ENCODE results near the gene HLA-G. TPM values are rescaled to one million over a fixed set of nuclear protein-coding genes. Genes with fewer than 3 reads are reported as not detected.

Gene HLA-G
- total and polyA plus RNA-seq, 12 donors, result 0.14 to 1.6 (median 0.41) TPM; not detected in 6

DNA sequence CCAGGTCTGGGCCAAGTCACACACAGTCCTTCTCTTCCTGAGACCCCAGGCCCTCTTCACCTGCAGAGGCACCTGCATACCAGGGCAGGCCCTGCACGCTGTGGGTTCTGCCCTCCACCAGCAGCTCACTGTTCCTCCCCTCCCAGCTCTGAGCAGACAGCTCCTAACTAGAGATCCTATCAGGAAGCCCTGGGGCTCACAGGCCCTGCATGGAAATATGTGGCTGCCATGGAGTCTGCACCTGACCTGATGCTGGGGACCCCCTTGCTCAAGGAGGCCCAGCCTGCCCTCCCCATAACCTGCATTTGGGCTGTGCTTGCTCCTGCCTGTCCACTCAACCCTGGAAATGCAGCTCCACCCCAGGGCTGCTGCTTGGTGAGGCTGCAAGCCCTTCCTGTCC is 14.6 kb upstream of the HLA-G start:
- DNase-seq, result no peak
- 0 to 56% (median 4%) methylated on average over 1 of the region's 1 CpG; no CpG with 5 or more reads in 1 of the 4 donors for WGBS, 4 donors
- Histone ChIP-seq H3K27me3 (no peaks in the 10 kb centered on the region), H3K36me3 (replicated peaks in 1 of 2) (no peaks in the 10 kb centered on the region), H3K4me3 (no peak overlapping the region), H3K4me1 (replicated peaks in 1 of 2) (peaks cover 0 to 11% of the 10 kb centered on the region in 2 donors), H3K27ac (no peak overlapping the region), H3K9me3 (replicated peaks in 1 of 3) (no peaks in the 10 kb centered on the region)
- intact Hi-C loops (cut with DNase I), result no loop called here
- TF ChIP-seq, protein P1, sequence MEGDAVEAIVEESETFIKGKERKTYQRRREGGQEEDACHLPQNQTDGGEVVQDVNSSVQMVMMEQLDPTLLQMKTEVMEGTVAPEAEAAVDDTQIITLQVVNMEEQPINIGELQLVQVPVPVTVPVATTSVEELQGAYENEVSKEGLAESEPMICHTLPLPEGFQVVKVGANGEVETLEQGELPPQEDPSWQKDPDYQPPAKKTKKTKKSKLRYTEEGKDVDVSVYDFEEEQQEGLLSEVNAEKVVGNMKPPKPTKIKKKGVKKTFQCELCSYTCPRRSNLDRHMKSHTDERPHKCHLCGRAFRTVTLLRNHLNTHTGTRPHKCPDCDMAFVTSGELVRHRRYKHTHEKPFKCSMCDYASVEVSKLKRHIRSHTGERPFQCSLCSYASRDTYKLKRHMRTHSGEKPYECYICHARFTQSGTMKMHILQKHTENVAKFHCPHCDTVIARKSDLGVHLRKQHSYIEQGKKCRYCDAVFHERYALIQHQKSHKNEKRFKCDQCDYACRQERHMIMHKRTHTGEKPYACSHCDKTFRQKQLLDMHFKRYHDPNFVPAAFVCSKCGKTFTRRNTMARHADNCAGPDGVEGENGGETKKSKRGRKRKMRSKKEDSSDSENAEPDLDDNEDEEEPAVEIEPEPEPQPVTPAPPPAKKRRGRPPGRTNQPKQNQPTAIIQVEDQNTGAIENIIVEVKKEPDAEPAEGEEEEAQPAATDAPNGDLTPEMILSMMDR (IDR thresholded peaks at IDR 0.05), result no peak
- no peak for TF ChIP-seq POLR2A (IDR thresholded peaks at IDR 0.05)

GRCh38 chr6:29813809-29814208 is 13.8 kb upstream of the HLA-G start:
- 60 to 63% (median 62%) methylated on average over 6 to 7 of the region's 7 CpGs for WGBS, 4 donors
- H3K27me3 ChIP-seq, result no peaks in the 10 kb centered on the region
- H3K9me3 ChIP-seq (replicated peaks in 1 of 3), result no peaks in the 10 kb centered on the region
- no peak overlapping the region for H3K4me3 ChIP-seq
- peak in 4 of 7 donors; percentile 25 to 40 (median 33) for DNase-seq
- no peaks in the 10 kb centered on the region for H3K36me3 ChIP-seq (replicated peaks in 1 of 2)
- intact Hi-C loops (cut with DNase I), result no loop called here
- peaks cover 0 to 11% of the 10 kb centered on the region in 2 donors for H3K4me1 ChIP-seq (replicated peaks in 1 of 2)
- no peak for TF ChIP-seq POLR2A (IDR thresholded peaks at IDR 0.05)
- TF ChIP-seq, protein P1 (IDR thresholded peaks at IDR 0.05), result no peak
- no peak overlapping the region for H3K27ac ChIP-seq

- no peaks in the 10 kb centered on the region for H3K36me3 ChIP-seq (replicated peaks in 1 of 2)
- 61 to 79% (median 77%) methylated on average over 9 of the region's 9 CpGs for WGBS, 4 donors
- H3K27me3 ChIP-seq, result no peaks in the 10 kb centered on the region
- intact Hi-C loops (cut with DNase I), result no loop called here
- no peaks in the 10 kb centered on the region for H3K9me3 ChIP-seq (replicated peaks in 1 of 3)
- H3K4me3 ChIP-seq, result no peak overlapping the region
- H3K27ac ChIP-seq, result no peak overlapping the region
- H3K4me1 ChIP-seq (replicated peaks in 1 of 2), result peaks cover 0 to 11% of the 10 kb centered on the region in 2 donors
- DNase-seq, result no peak
- TF ChIP-seq, protein P1 (IDR thresholded peaks at IDR 0.05), result no peak
- TF ChIP-seq POLR2A (IDR thresholded peaks at IDR 0.05), result no peak
Observed at GRCh38 chr6:29814379-29815117, 13.1 kb upstream of the HLA-G start.

DNA sequence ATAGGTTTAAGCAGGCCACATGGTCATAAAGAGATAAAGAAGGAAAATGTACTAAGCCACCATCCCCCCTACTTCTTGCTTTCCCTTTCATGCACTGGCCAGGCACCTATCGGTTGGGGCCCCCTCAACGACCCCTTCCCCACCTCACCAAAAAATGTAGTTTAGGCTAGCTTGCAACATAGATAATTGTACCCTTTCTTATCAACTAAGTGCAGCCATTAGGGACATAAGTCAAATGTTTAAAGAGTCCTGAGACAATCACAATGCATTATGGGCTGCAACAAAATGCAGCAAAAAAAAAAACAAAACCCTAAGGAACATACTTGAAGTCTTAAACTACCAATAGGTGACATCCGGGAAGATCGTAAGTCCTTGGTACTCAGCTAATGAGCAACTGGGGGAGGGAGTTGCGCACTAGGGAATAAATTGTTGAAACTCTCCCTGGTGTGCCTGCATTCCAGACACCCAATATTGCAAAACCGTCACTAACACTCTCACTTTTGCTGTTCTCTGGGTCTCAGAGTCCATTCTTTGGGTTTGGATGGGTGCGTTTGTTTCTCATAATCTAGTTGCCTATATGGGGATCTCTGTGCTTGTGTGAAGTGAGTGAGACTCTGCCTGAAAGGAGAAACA is 12.4 kb upstream of the HLA-G start:
- intact Hi-C loops (cut with DNase I), result no loop called here
- no peaks in the 10 kb centered on the region for H3K9me3 ChIP-seq (replicated peaks in 1 of 3)
- no peaks in the 10 kb centered on the region for H3K27me3 ChIP-seq
- 77 to 81% (median 79%) methylated on average over 7 of the region's 7 CpGs for WGBS, 4 donors
- no peak overlapping the region for H3K27ac ChIP-seq
- peaks cover 0 to 6% of the 10 kb centered on the region in 2 donors for H3K4me1 ChIP-seq (replicated peaks in 1 of 2)
- H3K36me3 ChIP-seq (replicated peaks in 1 of 2), result no peaks in the 10 kb centered on the region
- TF ChIP-seq, protein P1 (IDR thresholded peaks at IDR 0.05), result no peak
- TF ChIP-seq POLR2A (IDR thresholded peaks at IDR 0.05), result no peak
- H3K4me3 ChIP-seq, result no peak overlapping the region
- no peak for DNase-seq
